Epithelial cell of esophagus (primary cell): Measurements from ENCODE around the gene MCAT.

Experiments used
- DNase-seq: peaks from one replicate; pipeline ENCODE4 v3.0.0; 2010; ENCODE audit warnings: low read depth
- H3K4me3 ChIP-seq: 2 replicates; pipeline ENCODE4 v1.5.1; 2011; ENCODE audit warnings: mild to moderate bottlenecking, low read length, control low read depth
- TF ChIP-seq, protein P1 (sequence below): IDR thresholded peaks from 2 replicates; pipeline ENCODE4 v1.5.1; 2011; ENCODE audit warnings: low read depth, mild to moderate bottlenecking, low read length, control low read depth, inconsistent platforms; ENCODE audit not compliant: insufficient read depth; ENCODE audit errors: missing control alignments

The MCAT gene

DNA sequence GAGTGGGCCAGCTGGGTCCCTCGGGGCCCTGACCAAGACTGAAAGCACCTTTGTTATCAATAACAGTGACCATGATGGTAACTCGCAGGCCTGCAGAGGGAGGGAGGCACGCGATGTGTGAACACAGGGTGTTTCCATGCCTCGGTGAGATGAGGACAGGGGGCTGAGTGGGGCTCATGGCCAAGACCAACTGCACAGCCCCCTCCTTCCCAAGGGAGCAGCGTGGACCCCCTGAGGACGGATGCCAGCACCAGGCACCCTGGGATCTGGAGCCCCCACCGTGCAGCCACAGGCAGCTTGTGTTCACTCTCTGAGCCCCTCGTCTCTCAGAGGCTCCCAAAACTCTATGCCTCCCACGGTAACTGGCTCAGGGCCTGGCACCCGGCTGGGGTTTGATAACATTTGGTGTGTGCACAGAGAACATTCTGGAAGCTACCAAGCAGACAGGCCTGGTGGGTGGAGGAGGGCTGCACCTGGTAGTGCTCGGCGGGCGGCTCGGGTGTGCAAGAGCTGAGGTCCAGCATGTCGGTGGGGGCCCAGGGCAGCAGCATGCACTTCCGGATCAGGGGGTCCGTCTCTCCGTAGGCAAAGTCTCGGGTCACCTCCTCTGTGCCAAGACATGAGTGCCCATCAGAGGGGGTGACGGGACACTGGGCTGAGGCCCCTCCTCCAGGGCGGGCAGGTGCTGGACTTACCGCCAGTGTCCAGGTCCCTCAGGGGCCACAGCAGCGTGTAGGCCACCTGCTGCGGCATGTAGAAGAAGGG lies 36.1 kb upstream of the MCAT start:
- no peak overlapping the region for H3K4me3 ChIP-seq
- no peak for DNase-seq
- TF ChIP-seq, protein P1, sequence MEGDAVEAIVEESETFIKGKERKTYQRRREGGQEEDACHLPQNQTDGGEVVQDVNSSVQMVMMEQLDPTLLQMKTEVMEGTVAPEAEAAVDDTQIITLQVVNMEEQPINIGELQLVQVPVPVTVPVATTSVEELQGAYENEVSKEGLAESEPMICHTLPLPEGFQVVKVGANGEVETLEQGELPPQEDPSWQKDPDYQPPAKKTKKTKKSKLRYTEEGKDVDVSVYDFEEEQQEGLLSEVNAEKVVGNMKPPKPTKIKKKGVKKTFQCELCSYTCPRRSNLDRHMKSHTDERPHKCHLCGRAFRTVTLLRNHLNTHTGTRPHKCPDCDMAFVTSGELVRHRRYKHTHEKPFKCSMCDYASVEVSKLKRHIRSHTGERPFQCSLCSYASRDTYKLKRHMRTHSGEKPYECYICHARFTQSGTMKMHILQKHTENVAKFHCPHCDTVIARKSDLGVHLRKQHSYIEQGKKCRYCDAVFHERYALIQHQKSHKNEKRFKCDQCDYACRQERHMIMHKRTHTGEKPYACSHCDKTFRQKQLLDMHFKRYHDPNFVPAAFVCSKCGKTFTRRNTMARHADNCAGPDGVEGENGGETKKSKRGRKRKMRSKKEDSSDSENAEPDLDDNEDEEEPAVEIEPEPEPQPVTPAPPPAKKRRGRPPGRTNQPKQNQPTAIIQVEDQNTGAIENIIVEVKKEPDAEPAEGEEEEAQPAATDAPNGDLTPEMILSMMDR = no peak

DNA sequence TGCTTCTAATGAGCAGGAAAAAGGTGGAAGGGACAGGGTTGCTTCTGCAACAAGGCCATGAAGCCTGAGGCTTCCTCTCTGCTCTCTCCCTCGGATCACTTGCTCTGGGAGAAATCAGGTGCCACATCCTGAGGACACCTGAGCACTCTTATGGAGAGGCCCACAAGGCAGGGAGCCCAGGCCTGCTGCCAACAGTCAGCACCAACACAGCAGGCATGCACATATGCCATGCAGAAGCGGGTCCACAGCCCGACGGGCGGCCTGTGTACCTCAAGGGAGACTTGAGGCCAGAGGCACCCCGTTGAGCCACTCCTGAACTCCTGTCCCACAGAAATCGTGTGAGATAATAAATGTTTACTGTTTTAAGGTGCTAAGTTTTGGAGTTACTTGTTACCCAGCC lies 34.3 kb upstream of the MCAT start:
- DNase-seq = no peak
- H3K4me3 ChIP-seq = no peak overlapping the region
- TF ChIP-seq, protein P1 = no peak

DNA sequence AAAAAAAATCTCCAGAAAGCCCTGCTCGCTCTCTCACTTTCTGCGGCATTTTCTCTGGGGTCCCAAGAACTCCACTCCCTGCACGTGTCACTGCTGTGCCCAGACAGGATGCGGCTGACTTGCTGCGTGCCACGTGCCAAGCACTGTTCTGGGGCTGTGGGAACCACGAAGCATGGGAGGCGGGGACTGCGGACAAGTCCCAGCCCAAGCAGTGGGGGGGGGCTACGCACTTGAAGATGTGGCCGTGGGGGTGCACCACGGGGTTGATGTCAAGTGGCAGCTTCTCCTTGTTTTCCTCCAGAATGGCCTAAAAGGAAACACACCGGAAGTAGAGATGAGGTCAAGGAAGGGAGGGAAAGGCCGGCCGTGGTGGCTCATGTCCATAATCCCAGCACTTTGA lies 32.9 kb upstream of the MCAT start:
- no peak for DNase-seq
- no peak overlapping the region for H3K4me3 ChIP-seq
- TF ChIP-seq, protein P1 = no peak

DNA sequence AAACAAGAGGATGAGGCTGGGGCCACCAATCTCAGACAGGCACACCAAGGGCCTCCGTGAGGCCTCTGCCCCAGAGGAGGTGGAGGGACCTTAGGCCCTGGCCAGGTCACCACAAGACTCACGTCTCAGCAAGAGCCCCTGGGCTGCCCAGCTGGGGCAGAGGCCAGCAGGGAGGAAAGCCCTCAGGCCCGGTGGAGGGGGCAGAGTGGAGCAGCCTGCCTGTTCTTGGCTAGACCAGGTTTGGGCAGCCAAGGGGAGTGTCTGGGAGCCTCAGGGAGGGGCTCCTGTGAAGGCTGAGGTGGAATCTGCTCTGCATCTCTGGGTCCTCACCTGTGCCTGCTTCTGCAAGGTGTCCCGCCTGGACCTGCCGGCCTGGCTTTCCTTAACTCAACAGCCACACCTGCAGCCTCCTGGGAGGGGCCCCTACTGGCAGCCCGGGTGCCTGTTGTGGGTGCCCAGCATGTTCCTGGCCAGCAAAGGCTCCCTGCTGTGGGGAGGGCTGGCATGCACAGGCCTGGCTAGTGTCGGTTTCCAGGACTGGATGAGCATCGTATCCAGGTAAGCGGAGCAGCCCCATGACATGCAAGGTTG lies 31.8 kb upstream of the MCAT start:
- TF ChIP-seq, protein P1 = peak; percentile 44
- peak; percentile 67 for DNase-seq
- no peak overlapping the region for H3K4me3 ChIP-seq

DNA sequence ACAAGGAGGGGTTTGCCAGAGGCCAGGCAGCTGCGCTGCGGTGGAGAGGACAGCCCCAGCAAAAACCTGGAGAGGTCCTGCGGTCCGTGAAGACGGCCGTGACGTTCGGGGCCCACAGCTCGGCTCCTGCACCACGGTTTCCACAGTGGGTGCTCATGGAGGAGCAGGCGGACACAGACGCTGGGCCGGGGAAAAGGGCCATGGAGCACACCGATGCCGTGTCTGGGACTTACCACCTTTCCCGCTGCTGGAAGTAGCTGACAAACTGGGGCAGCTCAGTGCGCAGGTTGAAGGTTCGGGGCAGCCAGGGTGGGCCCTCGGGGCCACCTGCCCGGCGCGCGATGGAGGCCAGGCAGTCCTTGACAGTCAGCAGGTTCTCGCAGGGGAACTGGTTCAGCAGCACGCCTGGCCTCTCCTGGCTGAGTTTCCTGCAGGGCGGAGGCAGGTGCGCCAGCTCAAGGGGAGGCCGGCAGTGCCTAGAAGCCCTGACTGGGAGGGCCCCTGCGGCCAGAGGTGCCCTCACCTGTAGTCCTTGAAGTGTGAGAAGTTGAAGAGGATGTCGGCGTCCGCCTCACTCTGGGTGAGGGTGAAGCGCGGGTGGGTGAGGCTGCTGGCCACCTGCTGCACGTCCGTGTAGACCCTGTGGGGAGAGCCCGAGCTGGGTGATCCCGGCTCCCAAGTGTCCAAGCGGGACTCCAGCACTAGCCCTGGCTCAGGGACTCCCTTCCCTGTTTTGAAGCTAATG lies 30.9 kb upstream of the MCAT start:
- no peak for DNase-seq
- TF ChIP-seq, protein P1 = no peak
- no peak overlapping the region for H3K4me3 ChIP-seq

DNA sequence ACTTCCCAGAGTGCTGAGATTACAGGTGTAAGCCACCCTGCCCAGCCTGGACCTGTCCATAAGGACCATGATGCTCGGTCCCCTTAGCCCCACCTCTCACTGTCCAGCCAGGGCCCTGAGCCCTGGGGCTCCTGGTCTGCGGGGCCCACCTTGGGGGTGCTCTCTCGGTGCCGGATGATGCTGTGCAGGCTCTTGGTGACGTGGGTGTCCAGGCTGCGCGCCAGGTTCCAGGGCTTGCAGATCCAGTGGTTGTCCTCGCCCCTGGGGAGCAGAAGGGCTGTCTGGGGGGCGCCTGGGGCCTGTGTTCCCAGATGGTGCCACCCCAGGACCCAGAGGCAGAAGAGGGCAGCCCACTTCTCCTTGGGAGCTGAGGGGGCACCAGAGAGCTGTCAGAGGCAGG lies 30.4 kb upstream of the MCAT start:
- DNase-seq = no peak
- TF ChIP-seq, protein P1 = no peak
- no peak overlapping the region for H3K4me3 ChIP-seq
